BE2C (cell line): ENCODE measurements around the gene FAM111A.

Source experiments
- DNase-seq: peaks from one replicate; pipeline ENCODE4 v3.0.0-alpha.2; 2020
- H3K27me3 ChIP-seq: fragments of 250-450 bp; sonication (Bioruptor Pico); 2 replicates; pipeline ENCODE4 v1.5.1; 2020; ENCODE audit warnings: mild to moderate bottlenecking
- H3K36me3 ChIP-seq: fragments of 250-450 bp; sonication (Bioruptor Pico); 2 replicates; pipeline ENCODE4 v1.5.1; 2020; ENCODE audit warnings: mild to moderate bottlenecking
- H3K4me1 ChIP-seq: fragments of 250-450 bp; sonication (Bioruptor Pico); 2 replicates; pipeline ENCODE4 v1.5.1; 2020
- H3K4me3 ChIP-seq: 2 replicates; pipeline ENCODE4 v1.5.1; 2011; ENCODE audit warnings: low read depth, low read length
- H3K9me3 ChIP-seq: fragments of 250-450 bp; sonication (Bioruptor Pico); 2 replicates; pipeline ENCODE4 v1.5.1; 2020
- TF ChIP-seq, protein P1 (sequence below): IDR thresholded peaks from 2 replicates; pipeline ENCODE4 v1.5.1; 2012; ENCODE audit warnings: mild to moderate bottlenecking, low read depth, low read length

The FAM111A gene

DNA sequence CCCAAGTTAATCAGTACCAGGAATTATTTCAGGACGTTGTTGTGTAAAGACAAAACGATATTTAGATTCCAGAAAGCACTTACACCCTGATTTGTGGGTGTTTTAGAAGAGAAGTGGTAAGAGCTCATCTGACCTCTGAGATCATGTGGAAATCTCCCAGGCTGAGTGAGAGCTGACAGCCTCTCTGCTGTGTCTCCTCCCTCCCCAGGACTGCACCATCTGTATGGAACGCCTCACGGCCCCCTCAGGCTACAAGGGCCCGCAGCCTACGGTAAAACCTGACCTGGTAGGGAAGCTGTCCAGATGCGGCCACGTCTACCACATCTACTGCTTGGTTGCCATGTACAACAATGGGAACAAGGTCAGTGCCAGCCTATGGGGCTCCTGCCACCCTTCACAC is 49.2 kb downstream of the FAM111A start:
- H3K4me1 ChIP-seq, result no peaks in the 10 kb centered on the region
- no peaks in the 10 kb centered on the region for H3K9me3 ChIP-seq
- no peak overlapping the region for H3K4me3 ChIP-seq
- no peaks in the 10 kb centered on the region for H3K27me3 ChIP-seq
- no peaks in the 10 kb centered on the region for H3K36me3 ChIP-seq
- TF ChIP-seq, protein P1, sequence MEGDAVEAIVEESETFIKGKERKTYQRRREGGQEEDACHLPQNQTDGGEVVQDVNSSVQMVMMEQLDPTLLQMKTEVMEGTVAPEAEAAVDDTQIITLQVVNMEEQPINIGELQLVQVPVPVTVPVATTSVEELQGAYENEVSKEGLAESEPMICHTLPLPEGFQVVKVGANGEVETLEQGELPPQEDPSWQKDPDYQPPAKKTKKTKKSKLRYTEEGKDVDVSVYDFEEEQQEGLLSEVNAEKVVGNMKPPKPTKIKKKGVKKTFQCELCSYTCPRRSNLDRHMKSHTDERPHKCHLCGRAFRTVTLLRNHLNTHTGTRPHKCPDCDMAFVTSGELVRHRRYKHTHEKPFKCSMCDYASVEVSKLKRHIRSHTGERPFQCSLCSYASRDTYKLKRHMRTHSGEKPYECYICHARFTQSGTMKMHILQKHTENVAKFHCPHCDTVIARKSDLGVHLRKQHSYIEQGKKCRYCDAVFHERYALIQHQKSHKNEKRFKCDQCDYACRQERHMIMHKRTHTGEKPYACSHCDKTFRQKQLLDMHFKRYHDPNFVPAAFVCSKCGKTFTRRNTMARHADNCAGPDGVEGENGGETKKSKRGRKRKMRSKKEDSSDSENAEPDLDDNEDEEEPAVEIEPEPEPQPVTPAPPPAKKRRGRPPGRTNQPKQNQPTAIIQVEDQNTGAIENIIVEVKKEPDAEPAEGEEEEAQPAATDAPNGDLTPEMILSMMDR, result no peak
- no peak for DNase-seq

DNA sequence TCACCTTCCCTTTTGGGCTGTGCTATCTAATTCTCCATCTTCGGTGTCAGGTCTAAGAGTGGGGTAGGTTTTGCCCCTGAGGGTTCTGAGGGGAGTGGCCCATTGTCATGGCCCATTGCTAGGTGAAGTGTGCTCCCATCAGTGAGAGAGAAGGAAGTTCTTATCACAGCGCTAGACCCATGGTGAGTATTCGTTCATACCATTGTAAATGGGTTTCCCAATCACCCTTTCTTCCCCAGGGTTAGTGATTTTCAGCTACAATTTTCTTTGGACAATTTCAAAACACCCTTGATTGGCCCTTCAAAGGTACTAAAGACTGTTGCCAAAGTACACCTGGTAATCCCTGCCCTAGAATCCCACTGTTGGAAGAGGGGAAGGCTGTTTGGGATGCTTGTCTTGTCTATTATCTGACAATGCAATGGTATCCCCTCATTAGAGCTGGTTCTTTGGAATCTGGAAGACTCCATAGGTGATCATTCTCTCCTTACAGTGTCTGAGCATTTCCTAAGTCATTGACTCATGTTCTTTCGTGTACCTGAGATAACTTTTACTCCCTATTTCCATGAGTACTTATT is 49.9 kb downstream of the FAM111A start:
- Histone ChIP-seq H3K4me3 (no peak overlapping the region), H3K36me3 (no peaks in the 10 kb centered on the region), H3K9me3 (no peaks in the 10 kb centered on the region), H3K4me1 (no peaks in the 10 kb centered on the region), H3K27me3 (no peaks in the 10 kb centered on the region)
- TF ChIP-seq, protein P1, result no peak
- DNase-seq, result no peak

DNA sequence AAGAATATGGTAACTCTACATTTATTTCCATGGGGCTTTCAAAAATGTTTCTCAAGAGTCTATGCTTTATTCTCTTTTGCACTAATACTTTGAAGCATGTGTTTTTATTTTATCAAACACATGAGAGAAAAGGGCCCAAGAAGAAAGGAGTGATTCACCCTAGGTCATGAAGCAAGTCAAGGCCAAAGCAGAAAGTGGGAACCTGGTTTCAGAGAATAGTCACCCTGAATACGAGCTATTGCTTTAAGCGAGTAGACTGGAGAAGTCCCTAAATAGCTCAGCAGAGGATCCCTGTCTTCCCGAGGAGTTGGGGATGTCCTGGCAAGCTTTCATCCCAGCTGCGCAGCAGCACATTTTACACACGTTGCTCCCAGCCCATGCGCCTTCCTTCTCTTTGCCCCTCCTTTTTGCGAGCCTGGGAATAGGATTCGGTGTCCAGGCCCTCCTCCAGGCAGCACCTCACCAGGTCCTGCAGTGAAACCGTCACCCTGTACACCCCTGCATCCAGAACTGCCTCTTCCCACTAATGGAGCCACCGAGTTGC is 51.0 kb downstream of the FAM111A start:
- no peaks in the 10 kb centered on the region for H3K9me3 ChIP-seq
- no peaks in the 10 kb centered on the region for H3K27me3 ChIP-seq
- no peak for DNase-seq
- H3K4me1 ChIP-seq, result no peaks in the 10 kb centered on the region
- TF ChIP-seq, protein P1, result no peak
- no peaks in the 10 kb centered on the region for H3K36me3 ChIP-seq
- no peak overlapping the region for H3K4me3 ChIP-seq

DNA sequence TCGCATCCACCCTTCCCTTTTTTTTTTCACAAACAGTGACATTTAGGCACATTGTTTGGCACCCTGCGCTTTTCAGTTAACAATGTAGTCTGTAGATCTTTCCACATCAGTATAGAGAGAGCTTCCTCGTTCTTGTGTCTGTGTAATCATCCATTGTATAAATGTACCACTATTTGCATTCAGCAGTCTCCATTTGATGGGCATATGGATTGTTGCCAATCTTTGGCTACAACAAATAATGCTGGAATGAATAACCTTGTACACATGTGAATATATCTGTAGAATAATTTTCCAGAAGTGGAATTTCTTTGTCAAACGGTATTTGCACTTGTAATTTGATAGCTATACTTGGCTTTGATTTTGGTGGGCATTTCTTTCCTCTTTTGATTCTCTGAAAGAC is 52.9 kb downstream of the FAM111A start:
- Histone ChIP-seq H3K4me1 (no peaks in the 10 kb centered on the region), H3K36me3 (no peaks in the 10 kb centered on the region), H3K4me3 (no peak overlapping the region), H3K27me3 (no peaks in the 10 kb centered on the region), H3K9me3 (no peaks in the 10 kb centered on the region)
- no peak for DNase-seq
- TF ChIP-seq, protein P1, result no peak

- no peaks in the 10 kb centered on the region for H3K9me3 ChIP-seq
- no peak overlapping the region for H3K4me3 ChIP-seq
- no peaks in the 10 kb centered on the region for H3K27me3 ChIP-seq
- TF ChIP-seq, protein P1, result no peak
- no peaks in the 10 kb centered on the region for H3K4me1 ChIP-seq
- DNase-seq, result no peak
- no peaks in the 10 kb centered on the region for H3K36me3 ChIP-seq
Measured at GRCh38 chr11:59196777-59197176, 54.1 kb downstream of the FAM111A start.

DNA sequence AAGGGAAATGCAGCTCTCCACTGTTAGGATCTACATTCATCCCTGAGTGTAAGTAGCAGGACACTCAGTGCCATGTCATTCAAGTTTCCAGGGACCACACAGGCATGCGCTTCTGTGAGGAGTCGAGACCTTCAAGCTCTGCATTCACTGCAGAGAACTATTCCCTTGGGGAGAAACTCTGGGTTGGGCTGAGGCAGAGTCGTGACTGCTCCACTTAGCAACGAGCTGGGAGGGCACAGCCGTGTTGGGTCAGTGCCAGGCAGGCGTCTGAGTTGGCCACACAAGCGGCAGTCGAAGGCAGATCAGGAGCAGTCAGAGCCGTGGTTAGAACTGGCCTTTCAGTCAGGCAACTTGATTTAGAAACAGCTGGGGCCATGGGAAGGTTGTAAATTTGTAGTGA is 55.3 kb downstream of the FAM111A start:
- H3K36me3 ChIP-seq, result no peaks in the 10 kb centered on the region
- H3K4me3 ChIP-seq, result no peak overlapping the region
- no peaks in the 10 kb centered on the region for H3K4me1 ChIP-seq
- H3K9me3 ChIP-seq, result no peaks in the 10 kb centered on the region
- TF ChIP-seq, protein P1, result no peak
- no peaks in the 10 kb centered on the region for H3K27me3 ChIP-seq
- DNase-seq, result peak; percentile 66
